HG02642 (cell line): ENCODE data around the gene LRRC75B.
A peak's percentile ranks its signal among the peaks of the same experiment; 100 is the strongest.
"Not testable (repeated sequence)": the region's sequence is repeated elsewhere in the genome, so short reads cannot be mapped to it uniquely, and the experiment has no call there.

Source experiments
- ATAC-seq: cut with Tn5 transposase; IDR thresholded peaks from one replicate; pipeline ENCODE4 v1.9.1; 2021; ENCODE audit warnings: mild to moderate bottlenecking; ENCODE audit not compliant: unreplicated experiment, poor library complexity

LRRC75B gene

GRCh38 chr22:24602847-24603769 is 10.2 kb upstream of the LRRC75B start, which contains the start of gene GGT1:
GGT1 (plus strand) TSS chr22:24603193; CDS start chr22:24611082, 7,889 bp downstream.
- not testable (repeated sequence) for ATAC-seq

DNA sequence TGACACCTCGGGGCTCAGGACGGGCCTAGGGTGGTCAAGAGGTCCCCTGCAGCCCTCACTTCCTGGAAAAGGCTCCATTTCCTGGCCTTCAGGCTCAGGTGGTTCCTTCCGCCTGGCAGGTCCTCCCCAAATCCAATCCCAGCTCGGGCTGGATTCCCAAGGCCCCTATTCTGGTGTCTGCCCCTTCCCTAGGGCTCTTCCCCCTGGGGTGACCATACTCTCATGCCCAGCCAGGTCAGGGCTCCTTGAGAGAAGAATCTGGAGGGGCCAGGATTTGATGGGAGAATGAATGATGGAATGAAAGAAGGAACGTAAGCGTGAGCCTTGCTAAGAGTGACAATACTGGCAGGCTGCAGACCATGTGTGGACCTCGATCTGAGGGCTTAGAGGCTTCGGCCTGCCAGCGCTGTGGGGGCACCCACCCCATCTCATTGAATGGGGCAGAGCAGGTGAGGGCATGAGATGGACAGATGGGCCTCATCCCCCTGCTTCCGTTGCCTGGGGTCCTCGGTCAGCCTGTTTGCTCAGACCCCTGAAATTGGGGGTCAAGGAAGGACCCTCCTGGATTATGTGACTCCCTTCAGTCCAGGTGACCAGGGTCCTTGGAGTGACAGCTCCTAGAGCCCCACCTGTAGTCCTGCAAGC is 9.4 kb upstream of the LRRC75B start:
- not testable (repeated sequence) for ATAC-seq

DNA sequence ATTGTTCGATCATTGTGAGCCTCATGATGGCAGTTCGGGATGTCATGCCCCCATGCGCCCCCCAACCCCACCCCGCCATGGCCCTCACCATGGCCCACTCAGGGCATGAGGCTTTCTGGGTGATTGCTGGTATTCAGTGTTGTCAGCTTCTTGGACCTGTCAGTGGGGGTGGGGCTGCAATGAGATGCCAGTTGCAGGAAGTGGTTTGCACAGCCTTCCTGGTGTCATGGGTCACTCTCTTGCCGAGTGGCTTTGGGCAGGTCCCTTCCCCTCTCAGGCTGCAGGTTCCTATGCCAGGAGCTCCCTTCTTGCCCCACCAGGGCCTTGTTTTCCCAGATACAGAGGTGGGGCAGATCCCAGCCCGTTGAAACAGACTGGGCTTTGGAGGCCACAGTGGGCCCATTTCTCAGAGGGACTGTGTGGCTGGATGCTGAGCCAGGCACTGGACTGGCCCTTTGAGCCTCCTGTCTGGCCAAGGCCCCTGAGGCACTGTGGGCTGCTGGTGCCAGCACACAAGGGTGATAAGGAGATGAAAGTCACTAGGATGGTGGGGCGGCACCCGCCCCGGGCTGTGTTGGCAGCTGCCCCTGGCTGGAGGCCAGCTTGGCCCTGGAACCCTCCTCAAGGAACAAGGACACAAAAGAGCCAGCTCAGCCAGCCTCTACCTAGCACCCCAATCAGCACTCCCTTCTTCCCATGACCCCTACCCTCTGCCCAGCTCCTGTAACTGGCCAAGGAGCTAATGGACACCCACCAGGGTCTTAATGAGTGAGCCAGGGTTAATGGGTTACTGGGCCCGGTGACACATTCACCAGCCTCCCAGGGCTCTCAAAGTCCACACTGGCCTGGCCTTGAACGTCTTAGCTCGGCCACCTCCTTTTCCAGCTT is 8.6 kb upstream of the LRRC75B start:
- ATAC-seq = no peak

DNA sequence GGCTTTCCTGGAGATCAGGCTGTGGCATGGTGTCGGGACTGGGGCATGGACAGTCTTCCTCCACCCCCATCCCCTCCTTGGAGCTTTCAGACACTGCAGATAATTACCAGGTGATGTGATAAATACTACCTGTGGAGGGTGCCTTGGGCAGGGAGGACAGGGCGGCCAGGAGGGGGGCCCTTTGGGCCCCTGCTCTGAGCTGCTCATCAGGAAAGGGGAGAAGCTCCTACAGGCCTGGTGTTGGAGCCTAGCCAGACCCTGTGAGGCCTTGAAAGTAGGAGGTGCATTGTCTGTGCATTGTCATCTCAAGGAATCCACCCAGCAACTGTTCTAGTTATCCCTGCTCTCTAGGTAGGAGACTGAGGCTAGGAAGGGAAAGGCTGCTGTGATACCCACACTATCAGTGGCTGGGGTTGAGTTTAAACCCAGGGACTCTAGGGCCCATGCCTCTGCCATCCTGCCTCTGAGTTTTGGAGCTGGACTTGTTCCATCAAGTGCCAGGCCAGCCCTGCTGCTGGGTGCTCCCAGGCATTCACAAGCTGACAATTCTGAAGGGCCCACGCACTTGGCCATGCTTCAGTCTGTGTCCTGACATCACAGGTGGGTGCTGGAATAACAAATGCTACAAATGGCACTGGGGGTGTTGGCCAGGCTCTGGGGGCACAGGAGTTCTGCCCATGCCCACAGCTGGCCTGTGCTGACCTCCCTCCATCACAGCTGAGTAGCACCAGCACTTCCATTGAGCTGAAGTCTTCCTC is 7.3 kb upstream of the LRRC75B start:
- not testable (repeated sequence) for ATAC-seq

DNA sequence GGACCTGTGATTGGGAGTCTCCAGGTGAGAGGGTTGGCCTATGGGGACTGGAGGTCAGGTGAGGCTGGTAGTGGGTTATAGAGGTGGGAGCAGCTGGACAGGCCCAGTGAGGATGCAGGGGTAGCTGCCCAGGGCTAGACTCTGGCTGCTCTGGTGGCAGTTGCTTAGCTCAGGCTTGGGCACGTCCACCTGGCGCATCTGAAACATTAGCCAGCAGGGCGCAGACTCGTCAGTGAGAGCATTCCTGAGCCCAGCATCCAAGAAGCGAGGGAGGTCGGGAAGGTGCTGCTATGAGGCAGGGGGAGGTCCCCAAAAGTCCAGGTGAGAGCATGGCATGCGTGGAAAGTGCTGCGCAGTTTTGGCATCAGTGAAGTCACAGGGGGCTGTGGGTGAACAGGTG is 6.6 kb upstream of the LRRC75B start:
- ATAC-seq = no peak

- not testable (repeated sequence) for ATAC-seq
Measured at GRCh38 chr22:24597076-24597475, 4.2 kb upstream of the LRRC75B start.

DNA sequence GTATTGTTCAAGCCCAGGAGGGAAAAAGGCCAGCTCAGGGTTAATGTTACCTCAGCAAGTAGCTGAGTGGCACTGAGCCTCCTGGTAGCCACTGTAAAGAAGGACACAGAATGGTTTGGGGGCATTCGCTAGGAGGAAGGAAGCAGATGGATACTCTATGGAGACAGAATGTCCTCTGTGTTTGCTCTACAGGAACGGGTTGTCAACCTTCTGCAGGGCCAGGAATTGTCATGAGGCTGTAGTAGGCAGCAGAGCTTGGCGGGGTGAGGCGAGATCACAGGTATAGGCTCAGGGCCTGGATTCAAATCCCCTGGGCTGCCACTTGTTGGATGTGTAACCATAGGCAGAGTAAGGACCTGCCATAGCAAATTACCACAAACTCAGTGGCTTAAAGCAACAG is 3.0 kb upstream of the LRRC75B start:
- ATAC-seq = no peak

DNA sequence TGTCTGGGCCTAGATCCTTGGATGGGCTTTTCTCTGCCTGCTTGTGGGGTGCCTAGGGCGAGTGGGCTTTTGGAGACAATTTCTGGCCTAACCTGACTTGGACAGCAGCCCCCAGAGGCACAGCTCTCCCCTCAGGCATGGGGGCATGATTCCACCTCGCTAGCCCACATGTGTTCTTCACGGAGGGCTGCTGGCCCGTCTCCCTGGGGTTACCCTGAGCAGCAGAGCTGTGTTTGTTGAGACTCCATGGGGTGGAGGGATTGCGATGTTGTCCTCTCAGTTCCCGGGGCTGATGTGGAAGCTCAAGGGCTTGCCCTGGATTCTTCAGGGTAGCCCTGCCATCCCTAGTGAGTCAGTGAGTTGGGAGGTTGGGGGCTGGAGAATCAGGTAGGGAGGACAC is 2.4 kb upstream of the LRRC75B start:
- ATAC-seq = no peak

- ATAC-seq = no peak
Measured at GRCh38 chr22:24594569-24595120, 1.8 kb upstream of the LRRC75B start.

DNA sequence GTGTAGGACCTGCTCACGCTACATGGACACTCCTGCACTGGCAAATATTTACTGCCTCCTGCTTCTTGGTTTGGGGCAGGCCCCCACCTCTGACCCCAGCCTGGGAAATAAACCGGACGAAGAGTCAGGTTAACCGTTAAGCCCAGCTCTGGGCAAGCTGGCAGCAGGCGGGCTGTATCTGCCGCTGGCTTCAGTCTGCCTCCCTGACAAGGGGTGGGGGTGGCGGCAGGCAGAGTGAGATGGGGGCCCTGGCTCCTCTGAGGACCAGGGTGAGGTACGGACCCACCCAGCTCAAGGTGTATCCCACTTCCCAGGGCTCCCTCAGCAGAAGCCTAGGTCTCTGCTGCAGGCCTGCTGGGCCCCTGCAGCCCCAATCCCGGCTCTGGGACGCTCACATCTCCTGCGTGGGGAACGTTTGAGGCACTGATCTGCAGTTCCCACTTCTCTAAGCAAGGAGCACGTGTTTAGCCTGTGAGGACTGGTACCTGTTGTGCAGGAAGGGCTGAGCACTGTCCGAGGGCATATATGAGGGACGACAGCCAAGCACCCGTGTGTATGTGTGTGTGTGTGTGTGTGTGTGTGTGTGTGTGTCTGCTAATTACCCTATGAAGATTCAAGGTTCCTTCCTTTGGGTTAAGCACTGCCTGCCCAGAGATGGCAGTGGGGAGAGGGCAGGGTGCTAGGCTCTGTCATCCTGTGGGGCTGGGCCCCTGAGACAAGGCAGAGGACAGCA is 1.1 kb upstream of the LRRC75B start:
- ATAC-seq = no peak

- not testable (repeated sequence) for ATAC-seq
Measured at GRCh38 chr22:24593559-24593835, 624 bp upstream of the LRRC75B start.

GRCh38 chr22:24592058-24592850 is 619 bp downstream of the LRRC75B start:
- ATAC-seq = peak; percentile 8

DNA sequence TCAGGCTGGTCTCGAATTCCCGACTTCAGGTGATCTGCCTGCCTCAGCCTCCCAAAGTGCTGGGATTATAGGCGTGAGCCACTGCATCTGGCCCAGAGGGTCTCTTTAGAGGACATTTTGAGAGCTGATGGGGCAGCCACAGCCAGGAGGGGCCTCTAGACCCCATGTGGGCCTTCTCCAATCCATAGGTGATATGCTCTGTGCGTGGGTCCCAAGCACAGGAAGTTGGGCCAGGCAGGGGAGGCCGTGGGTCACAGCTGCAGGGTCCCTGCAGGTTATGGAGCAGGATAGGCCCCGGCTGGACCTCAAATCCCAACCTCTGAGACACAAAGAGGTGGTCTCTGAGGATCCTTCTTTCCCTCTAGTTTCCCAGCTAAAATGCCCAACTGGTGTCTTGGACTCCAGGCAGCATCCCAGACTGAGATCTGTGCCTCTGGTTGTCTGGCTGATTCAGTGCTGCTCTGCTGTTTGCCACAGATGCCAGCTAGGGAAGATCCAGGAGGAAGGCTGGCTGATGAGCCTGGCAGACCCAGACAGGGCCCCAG is 1.5 kb downstream of the LRRC75B start:
- no peak for ATAC-seq

GRCh38 chr22:24590596-24591173 is 2.2 kb downstream of the LRRC75B start:
- ATAC-seq = no peak

DNA sequence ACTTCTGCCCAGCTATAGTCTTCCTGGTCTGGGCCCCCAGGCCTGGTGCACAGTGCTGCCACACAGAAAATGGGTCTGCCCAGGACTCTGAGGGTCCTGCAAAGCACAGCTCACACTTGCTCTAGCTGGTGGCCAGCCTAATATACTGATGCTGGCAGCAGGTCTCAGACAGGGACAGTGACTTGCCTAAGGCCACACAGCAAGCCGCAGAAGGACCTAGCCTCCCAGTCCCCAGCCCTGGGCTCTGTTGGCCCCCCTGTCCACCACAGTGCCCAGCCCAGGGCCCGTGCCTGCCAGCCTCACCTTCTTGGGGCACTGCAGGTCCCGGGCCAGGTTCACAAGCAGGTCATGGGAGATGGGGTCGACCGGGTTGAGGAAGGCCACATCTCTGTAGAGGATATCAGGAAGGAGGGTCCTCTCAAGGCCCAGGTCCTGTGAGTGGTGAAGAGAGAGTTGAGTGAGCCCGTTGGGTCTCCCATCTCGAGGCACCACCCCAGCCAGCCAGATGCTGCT is 3.3 kb downstream of the LRRC75B start:
- ATAC-seq = no peak

DNA sequence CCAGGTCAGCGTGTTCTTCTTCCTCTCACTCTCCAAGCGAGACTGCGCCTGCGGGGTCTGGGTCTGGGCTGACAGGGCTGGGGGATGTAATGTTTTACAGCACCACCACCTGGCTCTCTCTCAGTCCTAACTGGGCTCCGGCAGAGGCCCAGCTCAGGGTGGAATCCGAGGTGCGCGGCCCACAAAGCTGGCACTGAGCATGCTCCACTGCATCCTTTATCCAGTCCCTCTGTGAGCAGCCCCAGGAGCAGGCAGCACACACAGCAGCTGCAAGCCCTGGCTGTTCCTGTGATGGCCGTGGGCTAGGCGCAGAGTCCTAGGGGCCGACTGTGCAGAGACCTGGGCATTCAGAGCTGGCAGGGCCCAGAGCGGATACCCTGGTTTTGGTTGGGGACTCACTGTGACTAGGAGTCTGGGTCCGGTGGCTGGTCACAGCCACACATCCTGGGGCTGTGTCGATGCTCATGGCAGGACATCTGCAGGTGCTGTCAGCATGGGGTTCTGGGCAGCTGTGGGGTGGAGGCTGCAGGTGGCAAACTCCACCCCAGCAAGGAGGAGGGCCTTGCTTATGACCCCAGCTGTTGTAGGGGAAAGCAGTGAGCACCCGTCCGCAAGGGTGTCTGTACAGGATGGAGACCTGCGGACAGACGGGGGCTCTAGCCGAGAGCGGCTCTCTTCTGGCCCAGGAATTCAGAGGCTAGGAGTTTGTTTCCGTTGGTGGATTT is 4.0 kb downstream of the LRRC75B start:
- ATAC-seq = no peak

DNA sequence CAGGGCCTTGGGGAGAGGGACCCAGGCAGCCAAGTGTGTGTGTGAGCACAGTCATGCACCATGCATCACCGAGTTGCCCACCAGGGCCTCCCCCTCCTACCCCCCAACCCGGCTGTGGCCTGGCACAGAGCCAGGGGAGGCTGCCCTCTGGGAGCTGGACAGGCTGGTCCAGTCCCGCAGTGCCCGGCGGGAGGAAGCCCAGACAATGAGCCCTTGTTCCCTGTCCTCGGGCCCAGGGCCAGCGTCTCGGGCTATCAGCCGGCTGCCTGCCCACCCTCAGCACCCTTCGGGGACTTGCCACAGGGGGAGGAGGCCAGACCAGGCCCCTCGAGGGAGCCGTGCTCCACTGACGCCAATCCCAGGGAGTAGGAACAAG is 4.5 kb downstream of the LRRC75B start:
- ATAC-seq = no peak
